Trophoblast cell (in vitro differentiated cells and primary cell): ENCODE results near the gene PHACTR1.

Experiments
- DNase-seq, 2 donors: peaks; one replicate each; pipeline ENCODE4 v3.0.0-alpha.2; 2016
- H2AFZ ChIP-seq: 2 replicates; pipeline ENCODE4 v1.6.1; 2013; ENCODE audit warnings: low read length, moderate library complexity, mild to moderate bottlenecking; ENCODE audit not compliant: insufficient read depth, poor library complexity
- H2AK5ac ChIP-seq: 2 replicates; pipeline ENCODE4 v1.6.1; 2013; ENCODE audit warnings: mild to moderate bottlenecking, low read length
- H2BK120ac ChIP-seq: 2 replicates; pipeline ENCODE4 v1.6.1; 2013; ENCODE audit warnings: low read length, mild to moderate bottlenecking, moderate library complexity; ENCODE audit not compliant: insufficient read depth, poor library complexity
- H2BK12ac ChIP-seq: 2 replicates; pipeline ENCODE4 v1.6.1; 2013; ENCODE audit warnings: mild to moderate bottlenecking, low read length, moderate library complexity
- H2BK5ac ChIP-seq: 2 replicates; pipeline ENCODE4 v1.6.1; 2013; ENCODE audit warnings: low read length, low read depth, moderate library complexity, mild to moderate bottlenecking; ENCODE audit not compliant: poor library complexity
- H3K14ac ChIP-seq: 2 replicates; pipeline ENCODE4 v1.6.1; 2013; ENCODE audit warnings: mild to moderate bottlenecking, low read length
- H3K18ac ChIP-seq: 2 replicates; pipeline ENCODE4 v1.6.1; 2013; ENCODE audit warnings: mild to moderate bottlenecking, low read length
- H3K23ac ChIP-seq: 2 replicates; pipeline ENCODE4 v1.6.1; 2013; ENCODE audit warnings: low read length
- H3K27ac ChIP-seq: 2 replicates; pipeline ENCODE4 v1.5.1; 2013; ENCODE audit warnings: low read depth, mild to moderate bottlenecking, inconsistent platforms, low read length, moderate library complexity
- H3K27me3 ChIP-seq: 2 replicates; pipeline ENCODE4 v1.6.1; 2013; ENCODE audit warnings: inconsistent platforms, mild to moderate bottlenecking, low read length, moderate library complexity; ENCODE audit not compliant: insufficient read depth
- H3K36me3 ChIP-seq, 2 experiments: 1 replicate in 1 of 2; 2 replicates in 1 of 2; pipeline ENCODE4 v1.6.1; 2013; ENCODE audit warnings: low read length in 2 of 2, mild to moderate bottlenecking in 2 of 2, moderate library complexity in 1 of 2; ENCODE audit not compliant: insufficient read depth in 2 of 2, control insufficient read depth in 1 of 2
- H3K4ac ChIP-seq: 2 replicates; pipeline ENCODE4 v1.6.1; 2013; ENCODE audit warnings: low read depth, mild to moderate bottlenecking, low read length, moderate library complexity
- H3K4me1 ChIP-seq, 2 experiments: 1 replicate in 1 of 2; 2 replicates in 1 of 2; pipeline ENCODE4 v1.6.1; 2013; ENCODE audit warnings: low read length in 2 of 2, mild to moderate bottlenecking in 2 of 2, moderate library complexity in 1 of 2; ENCODE audit not compliant: insufficient read depth in 2 of 2, control insufficient read depth in 1 of 2
- H3K4me2 ChIP-seq: 2 replicates; pipeline ENCODE4 v1.6.1; 2013; ENCODE audit warnings: inconsistent platforms, mild to moderate bottlenecking, low read length, moderate library complexity
- H3K4me3 ChIP-seq: 2 replicates; pipeline ENCODE4 v1.5.1; 2013; ENCODE audit warnings: mild to moderate bottlenecking, low read depth, low read length, inconsistent platforms
- H3K79me1 ChIP-seq: one replicate; pipeline ENCODE4 v1.6.1; 2013; ENCODE audit warnings: low read length
- H3K79me2 ChIP-seq: 2 replicates; pipeline ENCODE4 v1.6.1; 2013; ENCODE audit warnings: low read length, mild to moderate bottlenecking; ENCODE audit not compliant: control insufficient read depth, insufficient read depth, poor library complexity
- H3K9ac ChIP-seq: 2 replicates; pipeline ENCODE4 v1.6.1; 2013; ENCODE audit warnings: mild to moderate bottlenecking, low read length
- H3K9me3 ChIP-seq: 2 replicates; pipeline ENCODE4 v1.6.1; 2013; ENCODE audit warnings: low read depth, mild to moderate bottlenecking, control low read depth, inconsistent platforms, low read length; ENCODE audit not compliant: insufficient read depth
- H4K12ac ChIP-seq: 2 replicates; pipeline ENCODE4 v1.6.1; 2013; ENCODE audit warnings: low read depth, mild to moderate bottlenecking, low read length, moderate library complexity
- H4K8ac ChIP-seq: 2 replicates; pipeline ENCODE4 v1.6.1; 2013; ENCODE audit warnings: low read depth, mild to moderate bottlenecking, low read length, moderate library complexity
- H4K91ac ChIP-seq: one replicate; pipeline ENCODE4 v1.6.1; 2013; ENCODE audit warnings: low read depth, mild to moderate bottlenecking, low read length, moderate library complexity
- WGBS: extraction: QIAGEN DNeasy Blood & Tissue Kit; methylation state at CpG from one replicate; pipeline ENCODE4 v1.1.7; 2013; ENCODE audit warnings: missing lambda C conversion rate; ENCODE audit not compliant: insufficient read length, insufficient coverage; ENCODE audit errors: extremely low coverage; 5-methylcytosine and 5-hydroxymethylcytosine counted together

Gene PHACTR1

GRCh38 chr6:13267142-13267651, 550.6 kb downstream of the PHACTR1 start:
- Histone ChIP-seq H3K36me3 (no peaks in the 10 kb centered on the region), H3K9ac (no peak overlapping the region), H3K4ac (no peak overlapping the region), H2BK12ac (no peak overlapping the region), H3K4me2 (no peak overlapping the region), H3K79me1 (no peaks in the 10 kb centered on the region), H3K79me2 (no peaks in the 10 kb centered on the region), H4K8ac (no peak overlapping the region), H2AK5ac (no peak overlapping the region), H2BK120ac (no peak overlapping the region), H4K91ac (no peak overlapping the region), H3K27me3 (no peaks in the 10 kb centered on the region), H3K18ac (no peak overlapping the region), H3K14ac (no peak overlapping the region), H2BK5ac (no peak overlapping the region), H3K4me1 (peaks cover 4 to 9% of the 10 kb centered on the region in 2 experiments), H3K4me3 (no peak overlapping the region), H3K23ac (no peak overlapping the region), H3K27ac (no peak overlapping the region), H3K9me3 (no peaks in the 10 kb centered on the region), H2AFZ (no peak overlapping the region), H4K12ac (no peak overlapping the region)
- no CpG with 5 or more reads among the region's 2 CpGs for WGBS
- DNase-seq, result no peak

GRCh38 chr6:13268913-13269518, 552.4 kb downstream of the PHACTR1 start:
- Histone ChIP-seq H2BK12ac (no peak overlapping the region), H2AFZ (no peak overlapping the region), H3K27me3 (no peaks in the 10 kb centered on the region), H4K12ac (no peak overlapping the region), H3K79me2 (no peaks in the 10 kb centered on the region), H3K4me2 (peak overlapping the region; percentile 23), H3K79me1 (no peaks in the 10 kb centered on the region), H3K23ac (no peak overlapping the region), H3K9me3 (no peaks in the 10 kb centered on the region), H3K36me3 (no peaks in the 10 kb centered on the region), H2AK5ac (no peak overlapping the region), H3K4me1 (peaks cover 11 to 17% of the 10 kb centered on the region in 2 experiments), H4K91ac (no peak overlapping the region), H2BK120ac (no peak overlapping the region), H3K14ac (no peak overlapping the region), H3K18ac (no peak overlapping the region), H3K4ac (no peak overlapping the region), H3K9ac (no peak overlapping the region), H3K27ac (no peak overlapping the region), H4K8ac (no peak overlapping the region), H3K4me3 (no peak overlapping the region), H2BK5ac (no peak overlapping the region)
- no CpG with 5 or more reads among the region's 8 CpGs for WGBS
- DNase-seq, result peak; percentile 80 to 85

GRCh38 chr6:13272131-13273046, 555.8 kb downstream of the PHACTR1 start:
- Histone ChIP-seq H3K4ac (no peak overlapping the region), H3K14ac (no peak overlapping the region), H2BK120ac (no peak overlapping the region)

GRCh38 chr6:13273202-13273930, 556.8 kb downstream of the PHACTR1 start:
- Histone ChIP-seq H3K27ac (peak overlapping the region; percentile 39), H3K4me3 (no peak overlapping the region), H3K4me1 (peaks cover 17 to 20% of the 10 kb centered on the region in 2 experiments), H3K18ac (no peak overlapping the region), H2BK5ac (no peak overlapping the region), H2BK12ac (no peak overlapping the region), H3K9me3 (no peaks in the 10 kb centered on the region), H3K27me3 (no peaks in the 10 kb centered on the region), H3K79me1 (peaks cover 2% of the 10 kb centered on the region), H3K36me3 (no peaks in the 10 kb centered on the region), H2AFZ (no peak overlapping the region), H3K79me2 (no peaks in the 10 kb centered on the region), H3K23ac (no peak overlapping the region), H4K12ac (no peak overlapping the region), H3K4me2 (no peak overlapping the region), H3K14ac (no peak overlapping the region), H2AK5ac (no peak overlapping the region), H3K4ac (no peak overlapping the region), H4K8ac (no peak overlapping the region), H2BK120ac (no peak overlapping the region), H3K9ac (no peak overlapping the region), H4K91ac (no peak overlapping the region)
- no CpG with 5 or more reads among the region's 10 CpGs for WGBS
- DNase-seq, result no peak

More at GRCh38 chr6:13272131-13273046, 555.8 kb downstream of the PHACTR1 start:
- Histone ChIP-seq H3K4me3 (no peak overlapping the region), H4K12ac (no peak overlapping the region), H2BK5ac (no peak overlapping the region), H3K79me1 (peaks cover 2% of the 10 kb centered on the region), H3K23ac (no peak overlapping the region), H2AFZ (no peak overlapping the region), H3K4me1 (peaks cover 17 to 22% of the 10 kb centered on the region in 2 experiments), H2BK12ac (no peak overlapping the region), H3K9ac (no peak overlapping the region), H4K8ac (no peak overlapping the region), H3K79me2 (no peaks in the 10 kb centered on the region), H3K36me3 (no peaks in the 10 kb centered on the region), H4K91ac (no peak overlapping the region), H3K9me3 (no peaks in the 10 kb centered on the region), H2AK5ac (no peak overlapping the region), H3K27ac (no peak overlapping the region), H3K18ac (no peak overlapping the region), H3K27me3 (no peaks in the 10 kb centered on the region), H3K4me2 (peak overlapping the region; percentile 10)
- peak; percentile 61 to 73 for DNase-seq
- WGBS, result no CpG with 5 or more reads among the region's 24 CpGs
